ENCODE measurements around the gene NOTCH2.

NOTCH2 gene

GRCh38 chr1:119898981-119899720, 170.3 kb downstream of the NOTCH2 start:
- DNase-seq: no peak

GRCh38 chr1:119898530-119898929, 170.9 kb downstream of the NOTCH2 start:
- no peak for DNase-seq

- DNase-seq: no peak
Observed at GRCh38 chr1:119896303-119896702, 173.2 kb downstream of the NOTCH2 start, which contains the start of gene ADAM30. ADAM30 (minus strand) TSS chr1:119896515; CDS start chr1:119896336, 179 bp downstream.

GRCh38 chr1:119895102-119895501, 174.4 kb downstream of the NOTCH2 start:
- no peak for DNase-seq

- DNase-seq: no peak
Observed at GRCh38 chr1:119893827-119894700, 175.4 kb downstream of the NOTCH2 start.

- DNase-seq: no peak
Observed at GRCh38 chr1:119893238-119893791, 176.1 kb downstream of the NOTCH2 start.

GRCh38 chr1:119891386-119891785, 178.1 kb downstream of the NOTCH2 start:
- no peak for DNase-seq

GRCh38 chr1:119888476-119888875, 181.0 kb downstream of the NOTCH2 start:
- DNase-seq: no peak

- DNase-seq: no peak
Observed at GRCh38 chr1:119887427-119887826, 182.0 kb downstream of the NOTCH2 start.

GRCh38 chr1:119885903-119886783, 183.3 kb downstream of the NOTCH2 start:
- peak; percentile 2 for DNase-seq

- no peak for DNase-seq
Observed at GRCh38 chr1:119884711-119885110, 184.8 kb downstream of the NOTCH2 start.

- DNase-seq: no peak
Observed at GRCh38 chr1:119883826-119884225, 185.6 kb downstream of the NOTCH2 start.

GRCh38 chr1:119882132-119883049, 187.1 kb downstream of the NOTCH2 start:
- DNase-seq: no peak

- no peak for DNase-seq
Observed at GRCh38 chr1:119879510-119880434, 189.7 kb downstream of the NOTCH2 start.

GRCh38 chr1:119878171-119878570, 191.3 kb downstream of the NOTCH2 start:
- peak; percentile 68 for DNase-seq

GRCh38 chr1:119874186-119874585, 195.3 kb downstream of the NOTCH2 start:
- no peak for DNase-seq

GRCh38 chr1:119873135-119874015, 196.1 kb downstream of the NOTCH2 start:
- no peak for DNase-seq

GRCh38 chr1:119871881-119872280, 197.6 kb downstream of the NOTCH2 start:
- no peak for DNase-seq

- peak; percentile 79 for DNase-seq
Observed at GRCh38 chr1:119870917-119871596, 198.4 kb downstream of the NOTCH2 start.
